ENCODE measurements around the gene NAAA. TPM values are rescaled to one million over a fixed set of nuclear protein-coding genes. Genes with fewer than 3 reads are reported as not detected.
"Not testable (repeated sequence)": the region's sequence is repeated elsewhere in the genome, so short reads cannot be mapped to it uniquely, and the experiment has no call there.

NAAA gene
- total RNA-seq, 1 donor from 2014 or later = 8.9 TPM

DNA sequence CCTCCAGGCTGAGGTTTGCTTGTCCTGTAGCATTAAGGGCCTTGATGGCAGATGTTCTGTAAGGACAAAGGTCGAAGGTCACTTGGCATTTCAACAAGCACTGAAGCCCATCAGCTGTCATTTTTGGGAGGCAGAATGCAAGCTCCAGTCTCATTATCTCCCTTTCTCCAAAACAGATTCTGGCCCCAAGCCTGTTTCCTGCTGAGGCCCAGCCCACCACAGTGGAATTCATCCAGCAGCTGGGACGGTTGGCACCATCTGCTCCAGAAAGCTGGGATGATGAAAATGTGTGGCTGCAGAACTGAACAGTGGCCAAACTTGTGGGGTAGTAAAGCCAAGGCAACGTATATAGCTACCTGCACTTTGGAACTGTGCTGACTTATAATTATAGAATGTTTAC is 20.9 kb downstream of the NAAA start:
- no peak for DNase-seq (ENCODE audit: low read depth)
- no peak overlapping the region for H3K4me3 ChIP-seq (ENCODE audit: low read depth, low read length)
- TF ChIP-seq, protein P1, sequence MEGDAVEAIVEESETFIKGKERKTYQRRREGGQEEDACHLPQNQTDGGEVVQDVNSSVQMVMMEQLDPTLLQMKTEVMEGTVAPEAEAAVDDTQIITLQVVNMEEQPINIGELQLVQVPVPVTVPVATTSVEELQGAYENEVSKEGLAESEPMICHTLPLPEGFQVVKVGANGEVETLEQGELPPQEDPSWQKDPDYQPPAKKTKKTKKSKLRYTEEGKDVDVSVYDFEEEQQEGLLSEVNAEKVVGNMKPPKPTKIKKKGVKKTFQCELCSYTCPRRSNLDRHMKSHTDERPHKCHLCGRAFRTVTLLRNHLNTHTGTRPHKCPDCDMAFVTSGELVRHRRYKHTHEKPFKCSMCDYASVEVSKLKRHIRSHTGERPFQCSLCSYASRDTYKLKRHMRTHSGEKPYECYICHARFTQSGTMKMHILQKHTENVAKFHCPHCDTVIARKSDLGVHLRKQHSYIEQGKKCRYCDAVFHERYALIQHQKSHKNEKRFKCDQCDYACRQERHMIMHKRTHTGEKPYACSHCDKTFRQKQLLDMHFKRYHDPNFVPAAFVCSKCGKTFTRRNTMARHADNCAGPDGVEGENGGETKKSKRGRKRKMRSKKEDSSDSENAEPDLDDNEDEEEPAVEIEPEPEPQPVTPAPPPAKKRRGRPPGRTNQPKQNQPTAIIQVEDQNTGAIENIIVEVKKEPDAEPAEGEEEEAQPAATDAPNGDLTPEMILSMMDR (conservative IDR thresholded peaks at IDR 0.05; ENCODE audit: low read depth, low read length) = no peak

GRCh38 chr4:75916091-75916661 is 24.6 kb downstream of the NAAA start:
- TF ChIP-seq, protein P1 (conservative IDR thresholded peaks at IDR 0.05; ENCODE audit: low read depth, low read length) = peak; percentile 93
- peak; percentile 61 for DNase-seq (ENCODE audit: low read depth)
- H3K4me3 ChIP-seq (ENCODE audit: low read depth, low read length) = no peak overlapping the region

GRCh38 chr4:75912968-75913367 is 27.8 kb downstream of the NAAA start:
- no peak for DNase-seq (ENCODE audit: low read depth)
- H3K4me3 ChIP-seq (ENCODE audit: low read depth, low read length) = no peak overlapping the region
- TF ChIP-seq, protein P1 (conservative IDR thresholded peaks at IDR 0.05; ENCODE audit: low read depth, low read length) = no peak

DNA sequence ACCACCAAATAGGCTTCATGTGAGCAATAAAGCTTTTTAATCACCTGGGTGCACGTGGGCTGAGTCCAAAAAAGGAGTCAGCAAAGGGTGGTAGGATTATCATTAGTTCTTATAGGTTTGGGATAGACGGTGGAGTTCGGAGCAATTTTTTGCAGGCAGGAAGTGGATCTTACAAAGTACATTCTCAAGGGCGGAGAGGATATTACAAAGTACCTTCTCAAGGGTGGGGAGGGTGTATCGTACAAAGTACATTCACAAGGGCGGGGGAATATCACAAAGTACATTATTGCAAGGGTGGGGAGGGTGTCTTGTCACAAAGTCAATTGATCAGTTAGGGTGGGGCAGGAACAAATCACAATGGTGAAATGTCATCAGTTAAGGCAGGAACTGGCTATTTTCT is 30.0 kb downstream of the NAAA start:
- DNase-seq (ENCODE audit: low read depth); H3K4me3 ChIP-seq (ENCODE audit: low read depth, low read length): not testable (repeated sequence)

DNA sequence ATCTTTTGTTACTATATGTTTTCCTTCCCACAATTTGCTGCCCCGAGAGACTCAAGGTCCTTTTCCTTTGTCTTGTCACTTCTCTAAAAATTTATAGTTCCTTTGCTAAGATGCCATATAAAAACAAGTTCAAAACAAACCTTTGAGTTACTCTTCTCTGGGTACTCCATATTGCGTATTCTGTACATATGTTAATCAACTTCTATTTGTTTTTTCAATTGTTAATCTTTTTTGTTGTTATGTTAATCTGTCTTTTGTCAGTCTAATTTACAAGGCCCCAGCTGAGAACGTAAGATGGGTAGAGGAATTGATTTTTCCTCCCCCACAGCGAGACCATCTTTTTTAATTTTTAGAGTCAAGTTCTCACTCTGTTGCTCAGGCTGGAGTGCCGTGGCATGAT is 31.4 kb downstream of the NAAA start:
- TF ChIP-seq, protein P1 (conservative IDR thresholded peaks at IDR 0.05; ENCODE audit: low read depth, low read length) = no peak
- no peak for DNase-seq (ENCODE audit: low read depth)
- H3K4me3 ChIP-seq (ENCODE audit: low read depth, low read length) = no peak overlapping the region

GRCh38 chr4:75908555-75908954 is 32.3 kb downstream of the NAAA start:
- DNase-seq (ENCODE audit: low read depth) = no peak
- no peak overlapping the region for H3K4me3 ChIP-seq (ENCODE audit: low read depth, low read length)
- TF ChIP-seq, protein P1 (conservative IDR thresholded peaks at IDR 0.05; ENCODE audit: low read depth, low read length) = no peak

DNA sequence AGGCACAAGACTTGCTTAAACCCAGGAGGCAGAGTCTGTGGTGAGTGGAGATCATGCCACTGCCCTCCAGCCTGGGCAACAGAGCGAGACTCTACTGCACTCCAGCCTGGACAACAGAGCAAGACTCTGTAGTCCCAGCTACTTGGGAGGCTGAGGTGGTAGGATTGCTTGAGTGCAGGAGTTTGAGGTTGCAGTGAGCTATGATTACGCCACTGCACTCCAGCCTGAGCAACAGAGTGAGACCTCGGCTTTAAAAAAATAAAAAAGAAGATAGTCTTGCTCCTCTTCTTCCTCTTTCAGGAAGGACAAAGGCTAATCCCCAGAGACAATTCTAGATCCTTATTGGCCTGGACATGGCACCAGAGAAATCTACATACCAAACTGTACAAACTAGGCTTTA is 32.8 kb downstream of the NAAA start:
- TF ChIP-seq, protein P1 (conservative IDR thresholded peaks at IDR 0.05; ENCODE audit: low read depth, low read length) = no peak
- DNase-seq (ENCODE audit: low read depth) = no peak
- no peak overlapping the region for H3K4me3 ChIP-seq (ENCODE audit: low read depth, low read length)

All from epithelial cell of proximal tubule (primary cell).